Activated CD4-positive, alpha-beta T cell treated with anti-CD3 and anti-CD28 coated beads, Interleukin-2, amount 10 ng/mL, durations not matched to agents 7 days and 5 days (primary cell): ENCODE results near the gene RYR1. TPM values are rescaled to one million over a fixed set of nuclear protein-coding genes. Genes with fewer than 3 reads are reported as not detected.

ENCODE experiments used
- CTCF ChIA-PET: fragments of 350-600 bp; sonication (Branson Sonifier 250); formaldehyde crosslinking; loops from one replicate; lab custom pipeline; 2021; ENCODE audit warnings: antibody characterized with exemption; lab: Charles Lee
- POLR2A ChIA-PET: fragments of 350-600 bp; sonication (Branson Sonifier 250); formaldehyde crosslinking; loops from one replicate; lab custom pipeline; 2021; ENCODE audit warnings: antibody characterized with exemption; lab: Charles Lee
- DNase-seq: peaks from one replicate; pipeline ENCODE4 v3.0.0-alpha.2; 2020
- H3K27ac Mint-ChIP-seq: one replicate; pipeline ENCODE4 v1.8.0; 2021; ENCODE audit warnings: mild to moderate bottlenecking, moderate library complexity, mixed read lengths
- H3K27me3 Mint-ChIP-seq: one replicate; pipeline ENCODE4 v1.8.0; 2021; ENCODE audit warnings: mixed read lengths
- H3K36me3 Mint-ChIP-seq: one replicate; pipeline ENCODE4 v1.8.0; 2021; ENCODE audit warnings: low read depth, mixed read lengths
- H3K4me1 Mint-ChIP-seq: one replicate; pipeline ENCODE4 v1.8.0; 2021; ENCODE audit warnings: mixed read lengths
- H3K4me3 Mint-ChIP-seq: one replicate; pipeline ENCODE4 v1.8.0; 2021; ENCODE audit warnings: mild to moderate bottlenecking, moderate library complexity, mixed read lengths
- H3K9me3 Mint-ChIP-seq: one replicate; pipeline ENCODE4 v1.8.0; 2021; ENCODE audit warnings: mixed read lengths
- total RNA-seq, 2 experiments: library from RNA; stranded (reverse); gene quantifications; one replicate each; pipeline ENCODE4 v1.2.3, GENCODE V29; 2021

Gene RYR1
- total RNA-seq = 1 to 10 TPM in 1 of 2 experiments, under 1 TPM in 1; 0.79 to 1.0 TPM

DNA sequence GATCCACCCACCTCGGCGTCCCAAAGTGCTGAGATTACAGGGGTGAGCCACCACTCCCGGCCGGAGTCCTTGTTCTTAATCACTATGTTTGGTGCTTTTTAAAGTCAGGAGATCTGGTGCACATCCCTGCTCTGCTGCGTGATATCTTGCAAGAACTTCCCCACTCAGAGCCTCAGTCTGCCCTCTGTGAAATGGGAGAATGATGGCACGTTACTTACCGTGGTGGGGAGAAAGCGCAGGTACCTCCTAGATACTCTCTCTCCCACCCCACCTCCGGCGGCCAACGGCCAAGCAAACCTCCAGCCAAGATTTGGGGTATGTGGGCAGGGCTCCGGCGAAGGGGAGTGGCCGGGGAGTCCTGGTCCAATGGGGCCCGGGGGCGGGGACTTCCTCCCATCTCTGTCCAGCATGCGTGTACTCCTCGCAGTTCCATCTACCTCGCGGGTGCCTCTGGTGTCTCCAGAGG is at the start of gene RYR1:
Gene RYR1 (plus strand): TSS at position 424 of the 466 bp plus-strand sequence. CDS start 139 bp downstream, outside the sequence.
- peak within 1 kb of the TSS; percentile 75 for H3K27ac Mint-ChIP-seq
- POLR2A ChIA-PET = no interaction called here
- no peaks in the 10 kb centered on the region for H3K9me3 Mint-ChIP-seq
- H3K36me3 Mint-ChIP-seq = no peaks in the 10 kb centered on the region
- CTCF ChIA-PET = interaction anchor here (1.2 kb wide), 1 partner anchor 527 kb away, joined by 3 read pairs; no protein-coding TSS in a partner anchor
- H3K4me1 Mint-ChIP-seq = peaks cover 21% of the 10 kb centered on the region
- H3K27me3 Mint-ChIP-seq = peaks cover 8% of the 10 kb centered on the region
- DNase-seq = peak; percentile 46
- peak within 1 kb of the TSS; percentile 22 for H3K4me3 Mint-ChIP-seq

DNA sequence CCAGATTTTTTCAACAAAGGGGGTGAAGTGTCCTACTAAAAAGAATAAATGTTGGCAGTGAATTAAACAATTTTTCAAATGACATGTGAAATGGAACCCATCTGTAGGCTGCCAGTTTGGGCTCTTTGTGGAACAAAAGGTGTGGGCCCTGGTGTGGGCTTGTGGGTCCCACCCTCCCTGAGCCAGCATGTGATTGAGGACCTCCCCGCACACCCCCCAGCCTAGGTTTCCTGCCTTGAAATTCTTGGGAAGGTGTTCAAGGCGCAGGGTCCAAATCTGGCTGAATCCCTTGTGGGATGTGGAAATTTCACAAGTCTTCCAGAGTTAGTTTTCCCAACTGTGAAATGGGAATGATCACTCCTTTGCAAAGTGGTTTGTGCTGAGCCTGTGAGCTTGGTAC is 49.7 kb upstream of the RYR1 start:
- POLR2A ChIA-PET = no interaction called here
- Mint-ChIP-seq H3K27me3 (peaks cover 11% of the 10 kb centered on the region), H3K27ac (no peak overlapping the region), H3K4me1 (peaks cover 12% of the 10 kb centered on the region), H3K36me3 (peaks cover 51% of the 10 kb centered on the region), H3K9me3 (no peaks in the 10 kb centered on the region), H3K4me3 (no peak overlapping the region)
- DNase-seq = no peak
- CTCF ChIA-PET = interaction anchor here (1.2 to 1.9 kb wide), 3 partner anchors 10 to 19 kb away, joined by 3 to 7 read pairs (median 4); partner anchors contain the start of genes FAM98C and PSMD8

DNA sequence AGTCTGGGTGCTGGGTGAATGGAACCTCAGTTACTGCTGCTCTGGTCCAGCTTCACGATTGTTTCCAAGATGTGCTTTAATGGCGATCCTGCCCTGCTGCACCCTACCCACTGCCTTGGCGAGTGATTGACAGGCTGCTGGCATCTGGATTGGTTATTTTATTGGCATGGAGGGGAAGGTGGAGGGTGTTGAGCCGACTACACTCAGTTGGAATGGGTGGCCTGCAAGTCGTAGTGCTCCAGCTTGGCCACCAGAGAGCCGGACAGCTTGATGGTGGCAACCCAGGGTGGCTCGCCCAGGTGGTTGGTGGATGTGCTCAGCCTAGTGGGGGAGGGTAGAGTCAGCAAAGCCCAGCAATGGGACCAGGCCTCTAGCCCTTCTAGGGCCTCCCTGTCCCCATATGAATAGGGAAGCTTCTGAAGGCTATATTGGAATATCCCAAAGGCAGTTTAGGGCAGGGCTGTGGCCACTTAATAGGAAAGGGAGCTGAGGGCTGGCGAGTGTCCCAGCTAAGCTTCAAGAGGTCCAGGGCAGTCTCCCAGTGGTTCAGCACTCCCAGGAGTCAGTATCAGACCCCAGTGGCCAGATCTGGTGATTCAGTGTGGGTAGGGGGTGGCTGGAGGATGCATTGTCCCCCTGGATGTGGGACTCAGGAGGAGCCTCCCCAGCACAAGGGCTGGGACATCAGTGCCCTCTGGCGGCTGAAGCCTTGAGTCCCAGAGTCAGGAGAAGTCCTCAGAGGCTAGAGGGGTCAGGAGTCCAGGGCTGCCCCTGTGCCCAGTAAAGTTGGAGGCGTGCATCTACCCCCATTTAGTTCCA is 49.1 kb upstream of the RYR1 start:
- H3K4me1 Mint-ChIP-seq = peaks cover 14% of the 10 kb centered on the region
- no peaks in the 10 kb centered on the region for H3K9me3 Mint-ChIP-seq
- CTCF ChIA-PET = interaction anchor here (0.6 to 1.9 kb wide), 4 partner anchors 8 to 19 kb away, joined by 3 to 7 read pairs (median 4); partner anchors contain the start of genes FAM98C and PSMD8
- no peak overlapping the region for H3K4me3 Mint-ChIP-seq
- H3K27ac Mint-ChIP-seq = no peak overlapping the region
- peaks cover 14% of the 10 kb centered on the region for H3K27me3 Mint-ChIP-seq
- H3K36me3 Mint-ChIP-seq = peaks cover 45% of the 10 kb centered on the region
- POLR2A ChIA-PET = no interaction called here
- no peak for DNase-seq

DNA sequence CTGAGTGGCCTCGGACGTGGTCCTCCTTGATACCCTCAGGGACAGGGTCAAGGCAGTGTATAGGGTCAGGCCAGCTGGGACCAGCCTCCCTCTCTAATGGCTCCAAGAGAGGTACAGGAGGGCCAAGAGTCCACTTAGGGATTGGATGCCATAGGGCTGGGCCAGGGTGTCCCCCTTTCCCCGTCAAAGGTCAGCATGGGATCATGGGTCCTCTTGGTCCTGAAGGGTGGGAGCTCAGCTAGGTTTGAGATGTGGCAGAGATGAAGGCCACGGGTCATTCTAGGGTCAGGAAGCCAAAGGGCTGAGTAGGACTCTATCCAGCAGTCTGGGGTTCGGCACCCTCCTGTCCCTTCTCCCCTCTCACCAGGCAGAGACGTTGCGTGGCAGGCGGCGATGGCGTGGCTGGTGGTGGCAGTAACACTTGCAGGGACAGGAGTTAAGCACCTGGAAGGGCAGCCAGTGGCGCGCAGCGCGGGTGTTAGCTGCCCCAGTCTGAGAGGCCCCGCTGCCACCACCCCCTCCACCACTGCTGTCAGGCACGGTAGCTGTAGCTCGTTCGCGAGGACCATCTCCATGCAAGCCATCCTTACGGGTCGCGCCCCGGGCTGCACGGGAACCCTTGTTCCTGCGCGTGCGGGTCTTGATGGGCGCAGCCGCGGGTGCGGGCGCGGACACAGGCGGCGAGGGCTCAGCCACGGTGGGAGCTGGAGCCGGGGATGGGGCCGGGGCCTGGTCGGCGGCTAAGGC is 48.3 kb upstream of the RYR1 start:
- ChIA-PET CTCF (interaction anchor here (0.6 to 1.9 kb wide), 3 partner anchors 9 to 18 kb away, joined by 3 to 7 read pairs (median 4); partner anchors contain the start of genes FAM98C and PSMD8), POLR2A (no interaction called here)
- peaks cover 15% of the 10 kb centered on the region for H3K4me1 Mint-ChIP-seq
- H3K4me3 Mint-ChIP-seq = no peak overlapping the region
- H3K27ac Mint-ChIP-seq = no peak overlapping the region
- peaks cover 39% of the 10 kb centered on the region for H3K36me3 Mint-ChIP-seq
- H3K9me3 Mint-ChIP-seq = no peaks in the 10 kb centered on the region
- H3K27me3 Mint-ChIP-seq = peaks cover 19% of the 10 kb centered on the region
- no peak for DNase-seq

DNA sequence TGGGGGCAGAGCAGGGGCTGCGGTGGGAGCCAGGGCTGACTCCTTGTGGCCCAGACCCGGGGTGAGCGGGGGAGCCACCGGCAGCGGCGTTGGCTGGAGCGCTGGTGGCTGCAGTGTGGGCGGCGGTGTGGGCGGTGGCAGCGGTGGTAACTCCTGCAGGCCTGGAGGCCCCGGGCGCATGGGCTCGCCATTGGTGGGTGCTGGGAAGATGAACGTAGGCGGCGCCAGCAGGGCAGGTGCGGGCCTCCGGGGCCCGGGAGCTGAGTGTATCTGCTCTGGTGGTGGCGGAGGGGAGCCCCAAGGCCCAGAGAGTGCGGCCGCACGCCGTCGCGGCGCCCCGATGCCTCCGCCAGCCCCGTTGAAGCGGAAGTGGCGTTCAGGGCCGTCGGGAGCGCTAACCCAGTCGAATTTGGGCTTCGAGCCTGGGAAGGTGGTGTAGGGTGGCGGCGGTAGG is 47.7 kb upstream of the RYR1 start:
- Mint-ChIP-seq H3K36me3 (peaks cover 34% of the 10 kb centered on the region), H3K27ac (no peak overlapping the region), H3K9me3 (no peaks in the 10 kb centered on the region), H3K4me1 (peaks cover 14% of the 10 kb centered on the region), H3K4me3 (no peak overlapping the region), H3K27me3 (peaks cover 22% of the 10 kb centered on the region)
- ChIA-PET POLR2A (no interaction called here), CTCF (interaction anchor here (1.9 kb wide), 1 partner anchor 17 kb away, joined by 7 read pairs; the partner anchor contains the start of gene FAM98C)
- DNase-seq = no peak

DNA sequence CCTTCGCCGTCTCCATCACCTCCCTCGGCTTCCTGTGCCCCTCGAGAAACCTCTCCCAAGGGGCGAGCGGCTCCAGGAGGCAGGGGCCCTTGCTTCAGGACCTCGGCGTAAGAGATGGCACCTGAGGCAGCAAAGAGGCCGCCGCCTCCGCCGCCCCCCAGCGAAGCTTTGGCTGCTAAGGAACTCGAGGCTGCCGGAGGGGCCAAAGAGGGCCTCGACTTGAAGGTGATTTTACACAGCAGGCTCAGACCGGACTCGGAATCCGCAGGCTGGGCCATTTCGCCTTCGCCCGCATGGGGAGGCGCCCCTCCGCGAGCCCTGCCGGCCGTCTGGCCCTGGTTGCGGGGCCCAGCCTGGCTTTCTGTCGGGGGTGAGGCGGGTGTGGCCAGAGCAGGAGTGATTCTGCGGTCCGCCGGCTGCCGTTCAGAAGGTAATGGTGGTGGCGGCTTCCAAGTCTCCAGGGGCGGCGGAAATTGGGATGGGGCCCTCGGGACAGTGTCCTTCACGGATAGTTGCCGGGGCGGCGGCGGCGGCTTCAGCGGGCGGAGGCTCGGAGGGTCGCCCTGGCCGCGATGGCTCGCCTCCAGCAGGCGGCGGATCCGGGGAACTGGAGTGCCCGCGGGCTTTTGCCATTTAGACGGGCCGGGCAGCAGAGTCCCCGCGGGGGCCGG is 47.1 kb upstream of the RYR1 start:
- Mint-ChIP-seq H3K4me3 (no peak overlapping the region), H3K9me3 (no peaks in the 10 kb centered on the region), H3K4me1 (peaks cover 14% of the 10 kb centered on the region), H3K27ac (no peak overlapping the region), H3K27me3 (peaks cover 28% of the 10 kb centered on the region), H3K36me3 (peaks cover 28% of the 10 kb centered on the region)
- DNase-seq = no peak
- ChIA-PET CTCF (interaction anchor here (2.6 kb wide), 1 partner anchor 17 kb away, joined by 27 read pairs; the partner anchor contains the start of gene FAM98C), POLR2A (no interaction called here)

DNA sequence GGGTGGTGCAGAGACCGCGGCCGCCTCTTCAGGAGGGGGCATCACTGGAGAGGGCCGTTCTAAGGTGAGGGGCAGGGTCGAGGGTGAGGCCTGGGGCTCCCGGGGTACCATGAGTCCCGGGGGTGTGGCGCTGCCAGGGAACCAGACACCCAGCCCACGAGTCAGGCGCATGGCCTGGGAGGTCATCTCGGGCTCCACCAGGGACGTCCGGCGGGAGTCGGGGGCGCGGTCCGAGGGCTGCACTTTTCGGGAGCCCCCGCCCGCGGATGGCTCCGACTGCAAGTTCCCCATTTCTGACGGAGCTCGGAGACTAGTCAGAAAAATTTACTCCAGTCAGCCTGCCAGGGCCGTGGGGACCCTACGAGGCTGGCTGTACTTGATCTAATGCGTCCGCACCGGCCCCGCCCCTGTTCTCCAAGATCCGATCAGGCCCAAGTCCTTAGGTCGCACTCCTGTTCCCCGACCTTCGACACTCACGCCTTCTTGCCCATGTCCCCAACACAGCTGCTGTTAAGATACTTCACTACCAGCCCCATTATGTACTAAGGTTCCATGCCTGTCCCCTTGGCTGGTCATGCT is 46.4 kb upstream of the RYR1 start:
- H3K27ac Mint-ChIP-seq = no peak overlapping the region
- no peak for DNase-seq
- peaks cover 14% of the 10 kb centered on the region for H3K4me1 Mint-ChIP-seq
- POLR2A ChIA-PET = interaction anchor here (0.6 kb wide), 1 partner anchor 72 kb away, joined by 5 read pairs; no protein-coding TSS in a partner anchor
- peaks cover 30% of the 10 kb centered on the region for H3K27me3 Mint-ChIP-seq
- CTCF ChIA-PET = interaction anchor here (0.8 to 2.6 kb wide), 10 partner anchors 9 to 543 kb away, joined by 3 to 27 read pairs (median 4); partner anchors contain the start of genes CATSPERG, FAM98C, MRPS12 and PSMD8
- no peaks in the 10 kb centered on the region for H3K9me3 Mint-ChIP-seq
- peaks cover 22% of the 10 kb centered on the region for H3K36me3 Mint-ChIP-seq
- peak overlapping the region; percentile 76 for H3K4me3 Mint-ChIP-seq

DNA sequence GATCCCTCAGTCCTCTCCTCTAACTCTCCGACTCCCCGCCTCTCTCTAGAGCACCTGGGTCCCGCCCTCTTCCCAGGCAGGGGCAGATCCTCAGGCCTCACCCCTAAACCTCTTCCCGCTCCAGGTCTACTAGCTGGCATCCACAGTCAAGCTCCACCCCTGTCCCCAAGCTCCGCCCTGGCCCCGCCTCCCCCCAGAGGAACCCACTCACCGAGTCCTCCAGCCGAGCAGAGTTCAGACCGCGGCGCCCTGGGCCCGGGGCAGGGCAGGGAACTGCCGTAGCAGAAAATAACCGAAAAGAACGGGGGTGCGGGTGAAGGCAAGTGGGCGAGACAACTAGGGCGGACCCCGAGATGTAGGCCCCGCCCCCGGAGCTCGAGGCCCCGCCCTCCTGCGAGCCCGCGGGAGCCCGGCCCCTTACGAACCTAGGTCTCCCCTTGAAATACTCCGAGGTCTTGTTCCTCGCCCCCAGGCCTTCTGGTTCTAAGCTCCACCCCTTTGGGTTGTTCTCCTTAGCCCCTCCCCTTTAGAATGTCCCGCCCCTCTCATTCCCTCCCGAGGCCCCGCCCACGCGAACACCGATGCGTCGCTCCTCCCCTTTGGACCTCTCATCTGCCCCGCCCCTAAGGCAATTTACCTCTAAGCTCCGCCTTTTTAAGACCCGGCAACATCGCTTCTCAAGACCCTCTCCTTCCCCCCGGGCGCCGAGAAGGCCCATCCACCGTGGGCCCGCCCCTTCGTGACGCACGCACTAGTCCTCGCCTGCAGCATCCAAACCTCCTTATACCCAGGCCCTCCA is 45.7 kb upstream of the RYR1 start, which contains the start of gene GGN:
Gene GGN (minus strand): TSS at position 485 of the 799 bp plus-strand sequence. CDS start 773 bp downstream, outside the sequence.
- Mint-ChIP-seq H3K4me3 (peak within 1 kb of the TSS; percentile 76), H3K36me3 (peaks cover 16% of the 10 kb centered on the region), H3K27ac (peak within 1 kb of the TSS; percentile 68), H3K4me1 (peaks cover 14% of the 10 kb centered on the region), H3K9me3 (no peaks in the 10 kb centered on the region), H3K27me3 (peaks cover 32% of the 10 kb centered on the region)
- DNase-seq = peak; percentile 77
- POLR2A ChIA-PET = interaction anchor here (0.6 kb wide), 1 partner anchor 71 kb away, joined by 5 read pairs; no protein-coding TSS in a partner anchor
- CTCF ChIA-PET = interaction anchor here (0.5 to 2.6 kb wide), 14 partner anchors 10 to 543 kb away, joined by 3 to 27 read pairs (median 3); partner anchors contain the start of genes CATSPERG, FAM98C, MRPS12 and PSMD8

DNA sequence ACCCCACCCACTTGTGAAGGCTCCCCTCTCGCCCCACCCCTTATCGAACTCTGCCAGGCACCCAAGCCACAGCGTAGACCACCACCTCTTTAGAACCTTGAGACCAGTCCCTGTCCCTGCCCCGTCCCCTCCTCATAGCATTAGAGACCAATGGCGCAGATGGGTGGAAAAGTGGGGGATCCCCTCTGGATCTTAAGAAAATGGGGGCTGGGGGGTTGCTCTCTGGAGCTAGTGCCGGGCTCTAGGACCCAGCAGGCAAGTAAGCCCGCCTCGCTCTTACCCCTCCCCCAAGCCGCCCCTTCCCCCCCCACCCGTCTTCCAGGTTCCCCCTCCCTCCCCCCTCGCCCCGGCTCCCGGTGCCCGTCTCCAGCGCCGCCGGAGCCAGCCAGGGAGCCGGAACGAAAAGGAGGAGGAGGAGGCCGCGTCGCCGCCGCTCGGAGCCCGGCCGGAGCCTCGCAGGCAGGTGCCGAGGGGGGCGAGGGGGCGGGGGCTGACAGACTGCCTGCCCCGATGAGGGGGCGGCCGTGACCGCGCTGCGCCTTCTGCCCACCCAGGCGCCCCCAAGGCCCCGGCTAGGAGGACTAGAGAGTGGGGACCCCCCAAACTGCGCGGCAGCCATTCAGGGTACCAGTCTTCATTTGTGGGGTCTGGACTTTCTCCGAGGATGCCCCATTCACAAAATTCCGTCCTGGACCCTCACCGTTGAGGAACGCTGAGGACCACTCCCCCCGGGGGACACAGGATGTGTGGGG is 45.0 kb upstream of the RYR1 start, which contains the start of gene SPRED3:
Gene SPRED3 (plus strand): TSS at position 349 of the 752 bp plus-strand sequence. CDS start 1,606 bp downstream, outside the sequence.
- Mint-ChIP-seq H3K4me3 (peak within 1 kb of the TSS; percentile 76), H3K27ac (peak within 1 kb of the TSS; percentile 68), H3K27me3 (peaks cover 35% of the 10 kb centered on the region), H3K4me1 (peaks cover 14% of the 10 kb centered on the region), H3K36me3 (peaks cover 8% of the 10 kb centered on the region), H3K9me3 (no peaks in the 10 kb centered on the region)
- no peak for DNase-seq
- POLR2A ChIA-PET = no interaction called here
- CTCF ChIA-PET = interaction anchor here (1.3 to 2.6 kb wide), 7 partner anchors 9 to 154 kb away, joined by 3 to 27 read pairs (median 7); partner anchors contain the start of genes CATSPERG, FAM98C and PSMD8
